ENCODE measurements around the gene ZNF580. TPM values are rescaled to one million over a fixed set of nuclear protein-coding genes. Genes with fewer than 3 reads are reported as not detected.
A peak's percentile ranks its signal among the peaks of the same experiment; 100 is the strongest.

Gene ZNF580
- total and polyA plus RNA-seq, 5 donors from 2014 or later = 14.3 to 30.8 (median 17.2) TPM

GRCh38 chr19:55650126-55650557 is 9.3 kb downstream of the ZNF580 start:
- no peak for DNase-seq
- no peak for ATAC-seq (ENCODE audit: low read depth in 2 of 2)
- no peaks in the 10 kb centered on the region for H3K36me3 Mint-ChIP-seq
- peaks cover 0 to 36% (median 11%) of the 10 kb centered on the region in 4 donors for H3K4me1 Mint-ChIP-seq
- H3K4me3 ChIP-seq (ENCODE audit: low read depth, low read length) = no peak overlapping the region
- H3K27me3 ChIP-seq (ENCODE audit: control insufficient read depth, insufficient read depth, low read length) = no peaks in the 10 kb centered on the region
- H3K9me3 ChIP-seq (ENCODE audit: control insufficient read depth in 2 of 2, low read length in 2 of 2) = no peaks in the 10 kb centered on the region
- peaks cover 0 to 2% (median 0%) of the 10 kb centered on the region in 7 donors for H3K9me3 Mint-ChIP-seq
- H3K4me1 ChIP-seq (ENCODE audit: control insufficient read depth, insufficient read depth, low read length, poor library complexity, severe bottlenecking) = peaks cover 21% of the 10 kb centered on the region
- peak overlapping the region in 2 of 3 donors; percentile 56 to 62 for H3K27ac Mint-ChIP-seq
- peaks cover 14% of the 10 kb centered on the region for H3K27me3 Mint-ChIP-seq
- peak overlapping the region; percentile 55 to 76 (median 64) for H3K4me3 Mint-ChIP-seq
- no peak overlapping the region for H3K27ac ChIP-seq (ENCODE audit: insufficient read depth, low read length, poor library complexity, severe bottlenecking)
- peaks cover 4% of the 10 kb centered on the region for H3K36me3 ChIP-seq (ENCODE audit: control insufficient read depth, insufficient read depth, low read length)

GRCh38 chr19:55650602-55651230 is 9.9 kb downstream of the ZNF580 start:
- peaks cover 1% of the 10 kb centered on the region for H3K36me3 Mint-ChIP-seq
- ATAC-seq (ENCODE audit: low read depth in 2 of 2) = no peak
- peak overlapping the region in 1 of 3 donors; percentile 31 for H3K27ac Mint-ChIP-seq
- no peaks in the 10 kb centered on the region for H3K27me3 ChIP-seq (ENCODE audit: control insufficient read depth, insufficient read depth, low read length)
- peak overlapping the region; percentile 29 to 72 (median 58) for H3K4me3 Mint-ChIP-seq
- peaks cover 24% of the 10 kb centered on the region for H3K4me1 ChIP-seq (ENCODE audit: control insufficient read depth, insufficient read depth, low read length, poor library complexity, severe bottlenecking)
- peaks cover 0 to 2% (median 0%) of the 10 kb centered on the region in 7 donors for H3K9me3 Mint-ChIP-seq
- H3K9me3 ChIP-seq (ENCODE audit: control insufficient read depth in 2 of 2, low read length in 2 of 2) = no peaks in the 10 kb centered on the region
- no peaks in the 10 kb centered on the region for H3K36me3 ChIP-seq (ENCODE audit: control insufficient read depth, insufficient read depth, low read length)
- no peak for DNase-seq
- no peak overlapping the region for H3K27ac ChIP-seq (ENCODE audit: insufficient read depth, low read length, poor library complexity, severe bottlenecking)
- no peak overlapping the region for H3K4me3 ChIP-seq (ENCODE audit: low read depth, low read length)
- peaks cover 0 to 35% (median 10%) of the 10 kb centered on the region in 4 donors for H3K4me1 Mint-ChIP-seq
- peaks cover 14% of the 10 kb centered on the region for H3K27me3 Mint-ChIP-seq

- Mint-ChIP-seq H3K27ac (no peak overlapping the region), H3K4me3 (peak overlapping the region in 2 of 4 donors; percentile 51 to 55), H3K9me3 (peaks cover 0 to 2% (median 0%) of the 10 kb centered on the region in 7 donors)
Observed at GRCh38 chr19:55651236-55651635, 10.4 kb downstream of the ZNF580 start.

GRCh38 chr19:55652311-55653128 is 11.7 kb downstream of the ZNF580 start:
- Histone ChIP-seq H3K4me1 (ENCODE audit: control insufficient read depth, insufficient read depth, low read length, poor library complexity, severe bottlenecking) (peaks cover 38% of the 10 kb centered on the region), H3K27me3 (ENCODE audit: control insufficient read depth, insufficient read depth, low read length) (no peaks in the 10 kb centered on the region), H3K27ac (ENCODE audit: insufficient read depth, low read length, poor library complexity, severe bottlenecking) (peak overlapping the region; percentile 100), H3K4me3 (ENCODE audit: low read depth, low read length) (no peak overlapping the region), H3K9me3 (ENCODE audit: control insufficient read depth in 2 of 2, low read length in 2 of 2) (no peaks in the 10 kb centered on the region), H3K36me3 (ENCODE audit: control insufficient read depth, insufficient read depth, low read length) (no peaks in the 10 kb centered on the region)
- H3K27me3 Mint-ChIP-seq = peaks cover 14% of the 10 kb centered on the region
- peaks cover 3 to 44% (median 22%) of the 10 kb centered on the region in 4 donors for H3K4me1 Mint-ChIP-seq
- ATAC-seq (ENCODE audit: low read depth in 2 of 2) (no peak), DNase-seq (no peak)
- peaks cover 7% of the 10 kb centered on the region for H3K36me3 Mint-ChIP-seq
- H3K9me3 Mint-ChIP-seq = peaks cover 0 to 2% (median 0%) of the 10 kb centered on the region in 7 donors
- H3K27ac Mint-ChIP-seq = no peak overlapping the region
- H3K4me3 Mint-ChIP-seq = peak overlapping the region in 1 of 4 donors; percentile 13

More at GRCh38 chr19:55651236-55651635, 10.4 kb downstream of the ZNF580 start:
- no peaks in the 10 kb centered on the region for H3K9me3 ChIP-seq (ENCODE audit: control insufficient read depth in 2 of 2, low read length in 2 of 2)
- H3K36me3 ChIP-seq (ENCODE audit: control insufficient read depth, insufficient read depth, low read length) = no peaks in the 10 kb centered on the region
- H3K27me3 ChIP-seq (ENCODE audit: control insufficient read depth, insufficient read depth, low read length) = no peaks in the 10 kb centered on the region
- Mint-ChIP-seq H3K4me1 (peaks cover 0 to 39% (median 15%) of the 10 kb centered on the region in 4 donors), H3K27me3 (peaks cover 14% of the 10 kb centered on the region), H3K36me3 (peaks cover 5% of the 10 kb centered on the region)
- H3K4me1 ChIP-seq (ENCODE audit: control insufficient read depth, insufficient read depth, low read length, poor library complexity, severe bottlenecking) = peaks cover 29% of the 10 kb centered on the region
- DNase-seq (no peak), ATAC-seq (ENCODE audit: low read depth in 2 of 2) (no peak)
- H3K27ac ChIP-seq (ENCODE audit: insufficient read depth, low read length, poor library complexity, severe bottlenecking) = no peak overlapping the region
- no peak overlapping the region for H3K4me3 ChIP-seq (ENCODE audit: low read depth, low read length)

- H3K27ac ChIP-seq (ENCODE audit: insufficient read depth, low read length, poor library complexity, severe bottlenecking) = peak overlapping the region; percentile 100
- Mint-ChIP-seq H3K4me1 (peaks cover 7 to 49% (median 29%) of the 10 kb centered on the region in 4 donors), H3K36me3 (peaks cover 12% of the 10 kb centered on the region), H3K27me3 (peaks cover 14% of the 10 kb centered on the region), H3K27ac (peak overlapping the region; percentile 98 to 99 (median 98)), H3K4me3 (peak overlapping the region; percentile 91 to 97 (median 94)), H3K9me3 (peaks cover 0 to 2% (median 0%) of the 10 kb centered on the region in 7 donors)
- no peaks in the 10 kb centered on the region for H3K27me3 ChIP-seq (ENCODE audit: control insufficient read depth, insufficient read depth, low read length)
- peak; percentile 99 for DNase-seq
- H3K4me1 ChIP-seq (ENCODE audit: control insufficient read depth, insufficient read depth, low read length, poor library complexity, severe bottlenecking) = peaks cover 39% of the 10 kb centered on the region
- peak; percentile 48 to 55 for ATAC-seq (ENCODE audit: low read depth in 2 of 2)
- peak overlapping the region; percentile 85 for H3K4me3 ChIP-seq (ENCODE audit: low read depth, low read length)
- H3K36me3 ChIP-seq (ENCODE audit: control insufficient read depth, insufficient read depth, low read length) = peaks cover 5% of the 10 kb centered on the region
- H3K9me3 ChIP-seq (ENCODE audit: control insufficient read depth in 2 of 2, low read length in 2 of 2) = no peaks in the 10 kb centered on the region
Observed at GRCh38 chr19:55653651-55654322, 13.0 kb downstream of the ZNF580 start.

- peak overlapping the region; percentile 91 to 97 (median 94) for H3K4me3 Mint-ChIP-seq
- Histone ChIP-seq H3K4me3 (ENCODE audit: low read depth, low read length) (peak overlapping the region; percentile 85), H3K36me3 (ENCODE audit: control insufficient read depth, insufficient read depth, low read length) (peaks cover 10% of the 10 kb centered on the region), H3K27ac (ENCODE audit: insufficient read depth, low read length, poor library complexity, severe bottlenecking) (peak overlapping the region; percentile 100), H3K4me1 (ENCODE audit: control insufficient read depth, insufficient read depth, low read length, poor library complexity, severe bottlenecking) (peaks cover 40% of the 10 kb centered on the region), H3K9me3 (ENCODE audit: control insufficient read depth in 2 of 2, low read length in 2 of 2) (no peaks in the 10 kb centered on the region), H3K27me3 (ENCODE audit: control insufficient read depth, insufficient read depth, low read length) (no peaks in the 10 kb centered on the region)
- DNase-seq (peak; percentile 99 to 100 (median 100)), ATAC-seq (ENCODE audit: low read depth in 2 of 2) (peak; percentile 78 to 80)
- H3K9me3 Mint-ChIP-seq = peaks cover 0 to 2% (median 0%) of the 10 kb centered on the region in 7 donors
- peak overlapping the region; percentile 98 to 99 (median 98) for H3K27ac Mint-ChIP-seq
- H3K36me3 Mint-ChIP-seq = peaks cover 14% of the 10 kb centered on the region
- peaks cover 14% of the 10 kb centered on the region for H3K27me3 Mint-ChIP-seq
- H3K4me1 Mint-ChIP-seq = peaks cover 7 to 50% (median 31%) of the 10 kb centered on the region in 4 donors
Observed at GRCh38 chr19:55654323-55654867, 13.6 kb downstream of the ZNF580 start.
